Endothelial cell of umbilical vein (primary cell): ENCODE measurements around the gene GUCA1A. TPM values are rescaled to one million over a fixed set of nuclear protein-coding genes. Genes with fewer than 3 reads are reported as not detected.
A peak's percentile ranks its signal among the peaks of the same experiment; 100 is the strongest.

Source experiments
- BruUV-seq: library from RNA; stranded (reverse); fragments of 400-500 nt; replicated peaks from 2 replicates; lab custom pipeline; 2021; lab: Mats Ljungman, UMichigan
- CTCF ChIA-PET: fragments of 300-600, 350-600 bp; sonication (Branson Sonifier 250); formaldehyde crosslinking; loops from one replicate; lab custom pipeline; 2021; ENCODE audit warnings: antibody characterized with exemption, inconsistent platforms; lab: Charles Lee
- POLR2A ChIA-PET: fragments of 300-600, 350-600 bp; sonication (Branson Sonifier 250); formaldehyde crosslinking; loops from one replicate; lab custom pipeline; 2021; ENCODE audit warnings: antibody characterized with exemption, inconsistent platforms; lab: Charles Lee
- DNase-seq: peaks from one replicate; pipeline ENCODE4 v3.0.0-alpha.2; 2011; ENCODE audit warnings: low read depth, low spot score
- FAIRE-seq: peaks from 2 replicates; lab custom pipeline; 2011; peaks lifted over from hg19 to GRCh38; lab: Jason Lieb, UNC
- H2AFZ ChIP-seq: 2 replicates; pipeline ENCODE4 v1.6.0; 2012; ENCODE audit warnings: low read depth, low read length, control low read depth, inconsistent platforms
- H3K27ac ChIP-seq: 2 replicates; pipeline ENCODE4 v1.5.1; 2011; ENCODE audit warnings: low read depth, mild to moderate bottlenecking, control low read depth, low read length, moderate library complexity; ENCODE audit not compliant: insufficient read depth
- H3K27me3 ChIP-seq, 2 experiments: 2 replicates each; pipeline versions ENCODE4 v1.6.0 to v1.6.1; 2011; ENCODE audit warnings: low read length in 2 of 2, mixed read lengths in 1 of 2; ENCODE audit not compliant: control insufficient read depth in 2 of 2, insufficient read depth in 2 of 2
- H3K36me3 ChIP-seq, 2 experiments: 2 replicates in 1 of 2; 3 replicates in 1 of 2; pipeline ENCODE4 v1.5.1; 2011; ENCODE audit warnings: low read length in 2 of 2, mild to moderate bottlenecking in 1 of 2, moderate library complexity in 1 of 2; ENCODE audit not compliant: control insufficient read depth in 2 of 2, insufficient read depth in 2 of 2; ENCODE audit errors: extremely low read depth in 1 of 2
- H3K4me1 ChIP-seq: 3 replicates; pipeline ENCODE4 v1.5.1; 2011; ENCODE audit warnings: mild to moderate bottlenecking, low read length; ENCODE audit not compliant: control insufficient read depth, insufficient read depth; ENCODE audit errors: extremely low read depth
- H3K4me2 ChIP-seq: 2 replicates; pipeline ENCODE4 v1.6.1; 2011; ENCODE audit warnings: low read length, control low read depth, mixed read lengths; ENCODE audit not compliant: insufficient read depth
- H3K4me3 ChIP-seq, 3 experiments: fragments of 200-600 bp in 1 of 3; sonication (generic), shearing (Covaris generic) in 1 of 3; replicated peaks in 1 of 3; 2 replicates each; pipeline ENCODE4 v1.5.1; 2011 to 2016; ENCODE audit warnings: control low read depth in 3 of 3, low read length in 3 of 3, mild to moderate bottlenecking in 2 of 3, inconsistent platforms in 1 of 3, low read depth in 1 of 3, moderate library complexity in 1 of 3; ENCODE audit not compliant: insufficient read depth in 1 of 3
- H3K79me2 ChIP-seq: 2 replicates; pipeline ENCODE4 v1.6.0; 2012; ENCODE audit warnings: low read length, inconsistent platforms; ENCODE audit not compliant: control insufficient read depth, insufficient read depth
- H3K9ac ChIP-seq: replicated peaks from 2 replicates; pipeline ENCODE3; 2011; ENCODE audit warnings: low read length, control low read depth; ENCODE audit not compliant: insufficient read depth; ENCODE audit errors: extremely low read depth
- H3K9me1 ChIP-seq: replicated peaks from 3 replicates; pipeline ENCODE4 v1.6.0; 2011; ENCODE audit warnings: mild to moderate bottlenecking, low read length; ENCODE audit not compliant: control insufficient read depth, insufficient read depth; ENCODE audit errors: extremely low read depth
- H3K9me3 ChIP-seq: replicated peaks from 2 replicates; pipeline ENCODE4 v1.5.1; 2012; ENCODE audit warnings: low read length, inconsistent platforms; ENCODE audit not compliant: control insufficient read depth, insufficient read depth
- H4K20me1 ChIP-seq: replicated peaks from 2 replicates; pipeline ENCODE3; 2011; ENCODE audit warnings: mild to moderate bottlenecking, low read length; ENCODE audit not compliant: control insufficient read depth, insufficient read depth; ENCODE audit errors: extremely low read depth
- EZH2 ChIP-seq: IDR thresholded peaks from 2 replicates; pipeline ENCODE4 v1.6.1; 2012; ENCODE audit warnings: borderline replicate concordance, low read depth, mild to moderate bottlenecking, moderate library complexity, low read length, inconsistent platforms; ENCODE audit not compliant: severe bottlenecking
- JUN ChIP-seq: IDR thresholded peaks from 2 replicates; pipeline ENCODE4 v1.6.1; 2011; ENCODE audit warnings: borderline replicate concordance, low read depth; ENCODE audit not compliant: insufficient read length, insufficient read depth
- POLR2A ChIP-seq: IDR thresholded peaks from 2 replicates; pipeline ENCODE4 v1.6.1; 2012; ENCODE audit warnings: low read depth, mild to moderate bottlenecking, control low read depth, low read length
- dilution Hi-C: fragments of 300-500 bp; cut with MboI; formaldehyde crosslinking; loops from one replicate; pipeline ENCODE4 v1.15.0; 2019; ENCODE audit warnings: low sequenced_read_pairs; ENCODE audit not compliant: extremely low pct_ligation_motif_present
- intact Hi-C: fragments of 100-400 bp; cut with micrococcal nuclease; formaldehyde crosslinking; loops from one replicate; pipeline ENCODE4 v1.10.0; 2022
- polyA plus RNA-seq, 4 experiments: library from polyadenylated mRNA; depleted of rRNA in 3 of 4; stranded (reverse) in 3 of 4; unstranded in 1 of 4; fragments of >200 nt; gene quantifications; 2 replicates each; pipeline versions ENCODE4 v1.2.1 to v1.2.3, GENCODE V29; 2011 to 2012; ENCODE audit warnings: missing spikeins in 1 of 4
- total RNA-seq: library from RNA; stranded (reverse); gene quantifications from 2 replicates; pipeline ENCODE4 v1.2.3, GENCODE V29; 2021
- TF ChIP-seq, protein P1 (sequence below), 2 donors: IDR thresholded peaks; 1 replicate in 1 of 2; 2 replicates in 1 of 2; pipeline ENCODE4 v1.5.1; 2011; ENCODE audit warnings: low read length in 2 of 2, mild to moderate bottlenecking in 2 of 2, moderate library complexity in 2 of 2, control low read depth in 1 of 2, inconsistent platforms in 1 of 2, low read depth in 1 of 2; ENCODE audit not compliant: insufficient read depth in 1 of 2; ENCODE audit errors: extremely low read depth in 1 of 2

Gene GUCA1A
- total and polyA plus RNA-seq, 2 donors (not counting 3 experiments of a cell fraction or from before 2014, with no cell fraction given): 0.04 to 0.22 TPM

DNA sequence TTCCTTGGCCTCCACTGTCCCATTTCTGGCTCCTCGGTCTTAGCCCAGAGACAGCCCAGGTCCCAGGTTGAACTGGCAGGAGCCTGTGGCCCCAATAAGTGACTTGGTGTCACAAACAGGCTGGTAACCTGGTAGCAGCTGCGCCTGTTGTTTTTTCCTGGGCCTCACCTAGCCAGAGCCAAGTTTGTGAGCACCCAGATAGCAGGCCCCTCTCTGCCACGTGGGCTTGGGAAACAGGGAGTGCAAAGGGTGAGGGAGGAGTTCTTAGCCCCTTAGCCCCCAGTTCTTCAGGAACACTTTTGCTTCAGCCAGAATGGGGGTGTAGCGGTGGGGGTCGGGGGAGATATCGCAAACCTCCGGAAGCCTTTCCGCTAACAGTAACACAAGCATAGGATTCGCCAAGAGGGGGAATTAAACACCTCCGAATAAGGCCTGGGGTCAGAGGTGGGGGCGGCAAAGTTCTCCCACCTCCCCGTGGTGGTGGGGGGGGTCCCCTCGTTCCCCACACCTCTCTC lies 31.5 kb upstream of the GUCA1A start:
- ChIA-PET CTCF (no interaction called here), POLR2A (no interaction called here)
- DNase-seq: no peak
- intact Hi-C loops (no loop called here), dilution Hi-C loops (no loop called here)
- H3K9me1 ChIP-seq: no peaks in the 10 kb centered on the region
- no peak overlapping the region for H3K27ac ChIP-seq
- no peak overlapping the region for H3K9ac ChIP-seq
- peak overlapping the region; percentile 95 for H2AFZ ChIP-seq
- no peaks in the 10 kb centered on the region for H4K20me1 ChIP-seq
- peaks cover 22% of the 10 kb centered on the region for H3K4me1 ChIP-seq
- no peaks in the 10 kb centered on the region for H3K36me3 ChIP-seq
- H3K27me3 ChIP-seq: peaks cover 2% of the 10 kb centered on the region in 2 experiments
- H3K4me2 ChIP-seq: peak overlapping the region; percentile 72
- H3K79me2 ChIP-seq: no peaks in the 10 kb centered on the region
- no peaks in the 10 kb centered on the region for H3K9me3 ChIP-seq
- no peak overlapping the region for H3K4me3 ChIP-seq
- TF ChIP-seq, protein P1, sequence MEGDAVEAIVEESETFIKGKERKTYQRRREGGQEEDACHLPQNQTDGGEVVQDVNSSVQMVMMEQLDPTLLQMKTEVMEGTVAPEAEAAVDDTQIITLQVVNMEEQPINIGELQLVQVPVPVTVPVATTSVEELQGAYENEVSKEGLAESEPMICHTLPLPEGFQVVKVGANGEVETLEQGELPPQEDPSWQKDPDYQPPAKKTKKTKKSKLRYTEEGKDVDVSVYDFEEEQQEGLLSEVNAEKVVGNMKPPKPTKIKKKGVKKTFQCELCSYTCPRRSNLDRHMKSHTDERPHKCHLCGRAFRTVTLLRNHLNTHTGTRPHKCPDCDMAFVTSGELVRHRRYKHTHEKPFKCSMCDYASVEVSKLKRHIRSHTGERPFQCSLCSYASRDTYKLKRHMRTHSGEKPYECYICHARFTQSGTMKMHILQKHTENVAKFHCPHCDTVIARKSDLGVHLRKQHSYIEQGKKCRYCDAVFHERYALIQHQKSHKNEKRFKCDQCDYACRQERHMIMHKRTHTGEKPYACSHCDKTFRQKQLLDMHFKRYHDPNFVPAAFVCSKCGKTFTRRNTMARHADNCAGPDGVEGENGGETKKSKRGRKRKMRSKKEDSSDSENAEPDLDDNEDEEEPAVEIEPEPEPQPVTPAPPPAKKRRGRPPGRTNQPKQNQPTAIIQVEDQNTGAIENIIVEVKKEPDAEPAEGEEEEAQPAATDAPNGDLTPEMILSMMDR (IDR thresholded peaks at IDR 0.05; ENCODE audit: extremely low read depth in 1 of 2, insufficient read depth in 1 of 2, low read depth in 1 of 2, low read length in 2 of 2): no peak
- TF ChIP-seq POLR2A: no peak
- TF ChIP-seq EZH2: no peak
- BruUV-seq: no TSS peak
- FAIRE-seq: no peak

DNA sequence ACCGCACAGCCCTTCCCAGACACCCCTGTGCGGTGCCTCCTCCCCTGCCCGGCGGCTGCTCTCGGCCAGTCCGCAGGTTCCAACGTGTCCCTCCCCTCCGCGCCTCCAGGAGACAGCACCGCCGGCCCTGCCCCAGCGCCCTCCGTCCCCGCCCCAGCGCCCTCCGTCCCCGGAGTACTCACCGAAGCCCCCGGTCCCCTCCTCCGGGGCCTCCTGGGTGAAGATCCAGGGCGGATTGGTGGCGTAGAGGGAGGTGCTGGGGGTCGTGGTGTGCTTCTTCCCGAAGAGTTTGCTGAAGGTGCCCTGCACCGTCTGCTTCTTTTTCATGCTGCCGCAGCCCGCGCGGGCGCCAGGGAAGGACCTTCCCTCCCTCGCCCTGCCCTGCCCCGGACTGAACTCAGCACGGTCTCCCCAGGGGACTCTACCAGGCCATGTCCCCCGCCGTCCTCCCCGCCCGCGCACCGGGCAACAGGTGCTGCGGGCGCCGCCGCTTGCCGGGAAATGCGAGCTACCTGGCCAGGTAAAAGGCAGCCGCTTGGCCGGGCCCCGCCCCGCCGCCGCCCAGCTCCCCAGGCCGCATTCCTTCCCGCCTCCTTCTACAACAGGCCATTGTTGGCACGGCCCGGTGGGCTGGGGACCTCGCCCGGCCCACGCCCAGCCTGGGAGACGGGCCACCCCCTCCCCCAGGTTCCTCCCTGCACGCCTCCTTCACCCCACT lies 30.9 kb upstream of the GUCA1A start, which contains the start of gene C6orf132:
Gene C6orf132 (minus strand): TSS at position 503 of the 718 bp plus-strand sequence. CDS start 176 bp downstream, at position 327.
- H3K27ac ChIP-seq: no peak within 1 kb of the TSS
- peak within 1 kb of the TSS; percentile 56 for H3K9ac ChIP-seq
- peaks cover 16% of the 10 kb centered on the region for H3K4me1 ChIP-seq
- H3K79me2 ChIP-seq: no peaks in the 10 kb centered on the region
- no peaks in the 10 kb centered on the region for H3K9me3 ChIP-seq
- H4K20me1 ChIP-seq: no peaks in the 10 kb centered on the region
- no peak for DNase-seq
- H3K27me3 ChIP-seq: peaks cover 2% of the 10 kb centered on the region in 2 experiments
- ChIA-PET CTCF (interaction anchor here (0.7 to 1.4 kb wide), 2 partner anchors 18 to 38 kb away, joined by 3 read pairs; no protein-coding TSS in a partner anchor), POLR2A (no interaction called here)
- TF ChIP-seq JUN: no peak
- peak; percentile 51 for TF ChIP-seq EZH2
- H3K4me3 ChIP-seq: peak within 1 kb of the TSS; percentile 21 to 47 (median 25)
- no peaks in the 10 kb centered on the region for H3K9me1 ChIP-seq
- intact Hi-C loops (no loop called here), dilution Hi-C loops (no loop called here)
- H3K4me2 ChIP-seq: peak within 1 kb of the TSS; percentile 72
- H2AFZ ChIP-seq: peak within 1 kb of the TSS; percentile 95
- no peaks in the 10 kb centered on the region for H3K36me3 ChIP-seq
- BruUV-seq: no TSS peak
- no peak for FAIRE-seq
